ENCODE results near the gene COL1A2. TPM values are rescaled to one million over a fixed set of nuclear protein-coding genes. Genes with fewer than 3 reads are reported as not detected.

Gene COL1A2
- total RNA-seq, 2 donors from 2014 or later: 780 to 2,112 TPM

GRCh38 chr7:94400643-94401427 is 6.1 kb downstream of the COL1A2 start:
- DNase-seq (ENCODE audit: low spot score): no peak
- intact Hi-C loops (cut with DNase I): no loop called here

GRCh38 chr7:94401428-94401814 is 6.7 kb downstream of the COL1A2 start:
- intact Hi-C loops (cut with DNase I): no loop called here
- no peak for DNase-seq (ENCODE audit: low spot score)

- intact Hi-C loops (cut with DNase I): no loop called here
- DNase-seq (ENCODE audit: low spot score): no peak
Measured at GRCh38 chr7:94403546-94403945, 8.9 kb downstream of the COL1A2 start.

DNA sequence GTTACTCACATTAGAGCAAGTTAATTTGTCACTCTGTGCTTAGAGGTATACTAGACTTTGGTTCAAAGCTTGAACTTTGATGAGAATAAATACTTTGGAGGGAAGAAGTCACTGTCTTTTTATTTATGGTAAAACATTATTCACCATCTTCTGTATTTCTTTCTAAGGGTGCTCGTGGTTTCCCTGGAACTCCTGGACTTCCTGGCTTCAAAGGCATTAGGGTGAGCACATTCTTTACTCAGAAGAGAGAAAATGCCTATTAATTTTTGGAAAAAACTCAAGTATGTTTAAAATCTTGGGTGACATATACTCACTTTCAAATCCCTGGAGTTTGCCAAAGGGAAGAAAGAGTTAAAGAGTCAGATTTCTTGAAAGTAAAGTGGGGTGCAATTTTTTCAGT is 10.8 kb downstream of the COL1A2 start:
- intact Hi-C loops (cut with DNase I): no loop called here
- DNase-seq (ENCODE audit: low spot score): no peak

DNA sequence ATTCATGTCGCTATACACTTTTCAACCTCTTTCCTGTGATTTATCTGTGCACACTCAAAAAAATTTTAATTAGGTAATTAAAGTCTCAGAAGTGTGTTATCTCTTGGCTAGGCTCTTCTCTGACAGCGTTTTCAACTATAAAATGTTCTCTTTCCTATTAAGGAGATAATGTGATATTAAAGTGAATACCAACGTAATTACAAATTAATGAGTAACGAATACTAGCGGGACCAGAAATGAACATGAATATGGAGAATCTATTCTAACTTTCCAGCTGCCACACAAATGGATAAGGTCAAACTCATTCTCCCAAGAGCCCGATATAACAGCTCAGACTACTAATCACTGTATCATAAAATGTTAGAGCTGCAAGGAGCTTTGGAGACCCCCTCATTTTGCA is 12.0 kb downstream of the COL1A2 start:
- intact Hi-C loops (cut with DNase I): no loop called here

GRCh38 chr7:94409200-94409948 is 14.7 kb downstream of the COL1A2 start:
- DNase-seq (ENCODE audit: low spot score): peak; percentile 73
- intact Hi-C loops (cut with DNase I): no loop called here

More for the DNA sequence above, 12.0 kb downstream of the COL1A2 start:
- DNase-seq (ENCODE audit: low spot score): no peak

GRCh38 chr7:94410413-94411187 is 15.9 kb downstream of the COL1A2 start:
- DNase-seq (ENCODE audit: low spot score): no peak
- intact Hi-C loops (cut with DNase I): loop anchor here in 1 of 2 donors (10.0 kb wide), 1 partner anchor 116 kb away; no protein-coding TSS in a partner anchor

DNA sequence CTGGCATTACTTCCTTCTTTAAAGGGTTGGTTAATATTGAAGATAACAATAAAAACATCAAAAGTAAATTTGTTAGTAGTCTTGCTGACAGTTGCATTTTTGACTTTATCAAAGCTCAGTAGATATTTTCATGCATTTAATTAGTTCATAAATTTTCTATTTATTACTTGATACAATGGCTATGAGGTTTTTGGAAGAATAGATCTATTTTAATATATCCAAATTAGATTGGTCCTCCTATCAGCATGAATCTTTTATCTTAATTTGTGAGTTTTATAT is 16.4 kb downstream of the COL1A2 start:
- intact Hi-C loops (cut with DNase I): loop anchor here in 1 of 2 donors (10.0 kb wide), 1 partner anchor 116 kb away; no protein-coding TSS in a partner anchor
- no peak for DNase-seq (ENCODE audit: low spot score)

DNA sequence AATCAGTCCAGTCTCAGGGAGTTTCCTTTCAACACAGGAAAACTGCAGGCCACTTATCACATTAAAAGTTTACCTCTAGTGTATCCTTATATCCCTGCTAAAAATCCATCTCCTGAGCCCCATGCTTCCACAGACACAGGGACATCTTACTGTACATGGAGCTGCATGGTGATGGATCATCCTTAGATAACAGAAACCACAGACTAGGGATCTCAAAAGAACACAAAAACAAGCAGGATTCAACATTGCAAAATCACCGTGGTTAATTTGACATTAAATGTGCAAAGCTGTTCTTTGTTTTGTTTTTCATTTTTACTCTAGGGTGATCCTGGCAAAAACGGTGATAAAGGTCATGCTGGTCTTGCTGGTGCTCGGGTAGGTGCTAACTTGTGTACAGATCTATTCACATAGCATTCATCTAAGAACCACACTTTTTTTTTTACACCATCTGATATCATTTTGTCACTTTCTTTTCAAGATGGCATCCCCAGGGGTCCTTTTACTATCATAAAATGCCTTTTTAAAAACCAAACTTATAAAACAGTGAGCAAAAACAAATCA is 18.1 kb downstream of the COL1A2 start:
- intact Hi-C loops (cut with DNase I): loop anchor here in 1 of 2 donors (10.0 kb wide), 1 partner anchor 118 kb away; no protein-coding TSS in a partner anchor
- no peak for DNase-seq (ENCODE audit: low spot score)

GRCh38 chr7:94414481-94414880 is 19.8 kb downstream of the COL1A2 start:
- intact Hi-C loops (cut with DNase I): loop anchor here in 1 of 2 donors (10.0 kb wide), 1 partner anchor 120 kb away; no protein-coding TSS in a partner anchor
- no peak for DNase-seq (ENCODE audit: low spot score)

- intact Hi-C loops (cut with DNase I): loop anchor here in 1 of 2 donors (10.0 kb wide), 1 partner anchor 120 kb away; no protein-coding TSS in a partner anchor
- DNase-seq (ENCODE audit: low spot score): no peak
Measured at GRCh38 chr7:94414980-94415379, 20.3 kb downstream of the COL1A2 start.

DNA sequence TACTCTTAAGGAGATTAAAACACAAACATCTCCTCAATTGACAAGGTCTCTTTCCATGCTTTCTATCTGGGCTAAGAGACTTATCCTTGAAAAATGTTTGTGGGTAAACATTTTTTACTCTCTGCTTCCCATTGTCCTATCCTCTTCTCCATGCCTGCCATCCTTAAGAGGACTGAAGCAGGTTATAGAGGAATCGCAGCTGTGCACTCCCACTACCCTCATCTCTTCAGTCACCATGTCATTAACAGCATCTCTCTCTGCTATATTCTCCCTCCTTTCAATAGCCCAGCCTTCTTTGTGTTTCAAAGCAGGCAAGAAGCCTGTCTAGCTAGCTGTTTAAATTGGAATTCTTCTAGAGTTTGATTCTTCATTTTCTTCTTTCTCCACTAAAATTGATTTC is 22.6 kb downstream of the COL1A2 start:
- DNase-seq (ENCODE audit: low spot score): no peak
- intact Hi-C loops (cut with DNase I): loop anchor here in 1 of 2 donors (10.0 kb wide), 1 partner anchor 123 kb away; no protein-coding TSS in a partner anchor

DNA sequence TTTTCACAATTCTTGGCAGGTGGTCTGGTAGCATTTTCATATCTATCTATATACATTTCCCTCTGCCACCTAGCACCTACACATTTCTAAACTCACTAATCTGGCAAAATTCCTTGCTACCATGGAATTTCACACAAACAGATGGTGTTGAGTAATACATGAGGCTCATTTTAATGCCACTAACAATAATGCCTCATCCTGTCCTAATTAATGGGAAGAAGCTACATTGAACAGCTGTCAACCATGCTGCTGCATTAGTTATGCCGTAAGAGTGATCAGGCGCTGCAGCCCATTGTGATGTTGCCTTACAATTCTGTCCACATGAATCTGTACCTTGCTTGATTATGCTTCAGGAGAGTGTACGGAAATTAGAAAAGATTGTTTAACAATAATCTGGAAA is 23.2 kb downstream of the COL1A2 start:
- no peak for DNase-seq (ENCODE audit: low spot score)
- intact Hi-C loops (cut with DNase I): loop anchor here in 1 of 2 donors (10.0 kb wide), 1 partner anchor 123 kb away; no protein-coding TSS in a partner anchor

- no peak for DNase-seq (ENCODE audit: low spot score)
- intact Hi-C loops (cut with DNase I): loop anchor here in 1 of 2 donors (10.0 kb wide), 1 partner anchor 124 kb away; no protein-coding TSS in a partner anchor
Measured at GRCh38 chr7:94418851-94419250, 24.2 kb downstream of the COL1A2 start.

GRCh38 chr7:94420328-94420727 is 25.6 kb downstream of the COL1A2 start:
- no peak for DNase-seq (ENCODE audit: low spot score)
- intact Hi-C loops (cut with DNase I): no loop called here

- DNase-seq (ENCODE audit: low spot score): no peak
- intact Hi-C loops (cut with DNase I): no loop called here
Measured at GRCh38 chr7:94421681-94422080, 27.0 kb downstream of the COL1A2 start.

- DNase-seq (ENCODE audit: low spot score): no peak
- intact Hi-C loops (cut with DNase I): no loop called here
Measured at GRCh38 chr7:94422136-94422535, 27.4 kb downstream of the COL1A2 start.

DNA sequence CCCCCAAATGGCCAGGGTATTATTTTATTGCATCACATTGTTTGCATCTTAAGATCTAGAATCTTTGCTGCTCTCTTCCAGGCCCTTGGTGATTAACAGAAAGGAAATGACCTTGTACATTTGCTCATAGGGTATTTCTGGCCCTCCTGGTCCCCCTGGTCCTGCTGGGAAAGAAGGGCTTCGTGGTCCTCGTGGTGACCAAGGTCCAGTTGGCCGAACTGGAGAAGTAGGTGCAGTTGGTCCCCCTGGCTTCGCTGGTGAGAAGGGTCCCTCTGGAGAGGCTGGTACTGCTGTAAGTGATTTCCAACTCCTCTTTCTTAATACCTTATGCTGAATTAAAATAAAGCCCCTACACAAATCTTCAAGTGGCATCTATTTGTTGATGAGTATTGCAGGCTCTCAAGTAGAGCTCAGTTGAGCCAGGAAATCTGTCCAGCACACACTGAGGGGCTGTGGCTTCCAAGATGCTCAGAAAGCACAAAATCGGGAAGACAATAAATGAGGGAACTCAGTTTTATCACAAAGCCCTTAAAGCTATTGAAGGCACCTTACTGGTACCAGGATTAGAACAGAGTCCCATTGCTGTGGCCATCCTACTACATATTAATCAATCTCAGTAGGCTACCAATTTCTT is 28.2 kb downstream of the COL1A2 start:
- no peak for DNase-seq (ENCODE audit: low spot score)
- intact Hi-C loops (cut with DNase I): no loop called here
